GM06990 (cell line): ENCODE results near the gene IRAK1BP1.

Experiments
- DNase-seq: peaks from one replicate; pipeline ENCODE4 v3.0.0-alpha.2; 2011; ENCODE audit not compliant: insufficient read length; ENCODE audit errors: extremely low read depth
- H3K27me3 ChIP-seq: replicated peaks from 2 replicates; pipeline ENCODE4 v1.6.0; 2011; ENCODE audit warnings: low read length; ENCODE audit not compliant: control insufficient read depth, insufficient read depth
- H3K36me3 ChIP-seq: 2 replicates; pipeline ENCODE4 v1.5.1; 2011; ENCODE audit warnings: low read length; ENCODE audit not compliant: control insufficient read depth, insufficient read depth
- H3K4me3 ChIP-seq: replicated peaks from 2 replicates; pipeline ENCODE4 v1.5.1; 2011; ENCODE audit warnings: low read depth, mild to moderate bottlenecking, control low read depth, low read length
- TF ChIP-seq, protein P1 (sequence below): IDR thresholded peaks from 2 replicates; pipeline ENCODE4 v1.5.1; 2011; ENCODE audit warnings: low read length, control low read depth, mild to moderate bottlenecking, inconsistent platforms; ENCODE audit not compliant: insufficient read depth, poor library complexity, severe bottlenecking

Gene IRAK1BP1, protein sequence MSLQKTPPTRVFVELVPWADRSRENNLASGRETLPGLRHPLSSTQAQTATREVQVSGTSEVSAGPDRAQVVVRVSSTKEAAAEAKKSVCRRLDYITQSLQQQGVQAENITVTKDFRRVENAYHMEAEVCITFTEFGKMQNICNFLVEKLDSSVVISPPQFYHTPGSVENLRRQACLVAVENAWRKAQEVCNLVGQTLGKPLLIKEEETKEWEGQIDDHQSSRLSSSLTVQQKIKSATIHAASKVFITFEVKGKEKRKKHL

DNA sequence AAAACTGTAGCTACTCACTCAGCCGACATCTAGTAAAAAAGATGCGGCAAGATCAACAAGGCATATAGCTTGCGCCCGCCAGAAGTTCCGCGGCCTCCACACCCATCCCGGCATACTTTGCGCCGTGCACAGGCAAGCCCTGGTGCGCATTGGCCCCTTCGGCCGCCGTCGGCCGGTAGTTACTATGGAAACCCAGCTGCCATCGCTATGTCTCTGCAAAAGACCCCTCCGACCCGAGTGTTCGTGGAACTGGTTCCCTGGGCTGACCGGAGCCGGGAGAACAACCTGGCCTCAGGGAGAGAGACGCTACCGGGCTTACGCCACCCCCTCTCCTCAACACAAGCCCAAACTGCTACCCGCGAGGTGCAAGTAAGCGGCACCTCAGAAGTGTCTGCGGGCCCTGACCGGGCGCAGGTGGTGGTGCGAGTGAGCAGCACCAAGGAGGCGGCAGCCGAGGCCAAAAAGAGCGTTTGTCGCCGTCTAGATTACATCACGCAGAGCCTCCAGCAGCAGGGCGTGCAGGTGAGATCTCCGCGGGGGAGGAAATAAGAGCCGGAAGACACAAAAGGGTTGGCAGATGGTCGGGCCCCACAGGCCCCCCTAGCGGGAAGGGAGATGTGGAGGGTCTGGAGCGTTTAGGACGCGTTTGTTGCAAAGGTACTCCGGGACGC is at the start of gene IRAK1BP1:
Gene IRAK1BP1 (plus strand): TSS at position 182 of the 671 bp plus-strand sequence. CDS start 26 bp downstream, at position 208.
- peak; percentile 93 for DNase-seq
- peak within 1 kb of the TSS; percentile 67 for H3K4me3 ChIP-seq
- H3K36me3 ChIP-seq = no peaks in the 10 kb centered on the region
- H3K27me3 ChIP-seq = no peaks in the 10 kb centered on the region
- TF ChIP-seq, protein P1, sequence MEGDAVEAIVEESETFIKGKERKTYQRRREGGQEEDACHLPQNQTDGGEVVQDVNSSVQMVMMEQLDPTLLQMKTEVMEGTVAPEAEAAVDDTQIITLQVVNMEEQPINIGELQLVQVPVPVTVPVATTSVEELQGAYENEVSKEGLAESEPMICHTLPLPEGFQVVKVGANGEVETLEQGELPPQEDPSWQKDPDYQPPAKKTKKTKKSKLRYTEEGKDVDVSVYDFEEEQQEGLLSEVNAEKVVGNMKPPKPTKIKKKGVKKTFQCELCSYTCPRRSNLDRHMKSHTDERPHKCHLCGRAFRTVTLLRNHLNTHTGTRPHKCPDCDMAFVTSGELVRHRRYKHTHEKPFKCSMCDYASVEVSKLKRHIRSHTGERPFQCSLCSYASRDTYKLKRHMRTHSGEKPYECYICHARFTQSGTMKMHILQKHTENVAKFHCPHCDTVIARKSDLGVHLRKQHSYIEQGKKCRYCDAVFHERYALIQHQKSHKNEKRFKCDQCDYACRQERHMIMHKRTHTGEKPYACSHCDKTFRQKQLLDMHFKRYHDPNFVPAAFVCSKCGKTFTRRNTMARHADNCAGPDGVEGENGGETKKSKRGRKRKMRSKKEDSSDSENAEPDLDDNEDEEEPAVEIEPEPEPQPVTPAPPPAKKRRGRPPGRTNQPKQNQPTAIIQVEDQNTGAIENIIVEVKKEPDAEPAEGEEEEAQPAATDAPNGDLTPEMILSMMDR = peak; percentile 32

DNA sequence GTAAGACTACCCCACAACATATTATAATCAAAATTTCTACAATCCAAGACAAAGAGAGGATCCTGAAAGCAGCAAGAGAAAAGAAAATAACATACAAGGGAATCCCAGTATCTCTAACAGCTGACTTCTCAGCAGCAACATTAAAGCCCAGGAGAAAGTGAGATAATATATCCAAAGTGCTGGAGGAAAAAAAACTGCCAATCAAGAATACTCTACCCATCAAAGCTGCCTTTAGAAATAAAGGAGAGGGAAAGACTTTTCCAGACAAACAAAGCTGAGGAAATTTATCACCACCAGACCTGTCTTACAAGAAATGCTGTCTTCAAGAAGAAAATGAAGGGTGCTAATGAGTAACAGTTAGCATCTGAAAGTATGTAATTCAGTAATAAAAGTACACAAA is 43.3 kb upstream of the IRAK1BP1 start:
- Histone ChIP-seq H3K27me3 (no peaks in the 10 kb centered on the region), H3K36me3 (no peaks in the 10 kb centered on the region), H3K4me3 (no peak overlapping the region)
- TF ChIP-seq, protein P1 = no peak
- DNase-seq = no peak

DNA sequence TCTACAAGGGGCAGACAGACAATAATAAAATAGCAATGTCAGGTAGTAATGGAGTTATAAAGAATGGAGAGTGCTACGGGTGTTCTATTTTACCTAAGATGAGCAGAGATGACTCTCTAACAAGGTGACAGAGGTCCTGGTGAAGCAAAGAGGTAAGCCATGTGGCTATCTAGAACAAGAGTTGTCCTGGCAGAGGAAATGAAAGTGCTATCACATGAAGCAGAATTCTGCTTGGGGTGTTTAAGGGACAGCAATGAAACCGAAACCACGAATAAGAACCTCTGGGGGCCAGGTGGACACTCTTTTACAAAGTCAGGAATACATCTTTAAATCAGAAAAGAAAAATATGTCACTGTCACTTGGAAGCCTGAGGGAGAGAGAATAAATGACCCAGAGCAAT is 37.9 kb upstream of the IRAK1BP1 start:
- no peaks in the 10 kb centered on the region for H3K27me3 ChIP-seq
- TF ChIP-seq, protein P1 = no peak
- no peak overlapping the region for H3K4me3 ChIP-seq
- no peaks in the 10 kb centered on the region for H3K36me3 ChIP-seq
- DNase-seq = no peak

DNA sequence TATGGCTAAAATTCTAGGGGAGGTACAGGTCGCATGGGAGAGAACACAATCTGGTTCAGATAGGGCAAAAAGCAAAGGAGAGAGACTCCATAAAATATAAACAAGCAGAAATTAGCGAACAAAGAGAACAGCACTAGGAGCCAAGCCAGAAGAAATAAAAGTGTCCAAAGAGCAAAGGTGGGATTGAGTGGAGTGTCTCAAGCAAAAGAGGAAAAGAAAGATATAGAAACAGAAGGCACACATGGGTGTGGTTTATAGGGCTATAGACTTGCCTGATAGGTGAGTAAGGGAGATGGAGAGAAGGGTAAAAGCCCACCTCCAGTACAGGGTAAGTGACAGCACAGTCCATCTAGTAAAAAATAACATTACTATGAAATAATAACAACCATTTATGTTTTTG is 36.5 kb upstream of the IRAK1BP1 start:
- no peaks in the 10 kb centered on the region for H3K36me3 ChIP-seq
- H3K4me3 ChIP-seq = no peak overlapping the region
- H3K27me3 ChIP-seq = no peaks in the 10 kb centered on the region
- DNase-seq = no peak
- TF ChIP-seq, protein P1 = no peak

DNA sequence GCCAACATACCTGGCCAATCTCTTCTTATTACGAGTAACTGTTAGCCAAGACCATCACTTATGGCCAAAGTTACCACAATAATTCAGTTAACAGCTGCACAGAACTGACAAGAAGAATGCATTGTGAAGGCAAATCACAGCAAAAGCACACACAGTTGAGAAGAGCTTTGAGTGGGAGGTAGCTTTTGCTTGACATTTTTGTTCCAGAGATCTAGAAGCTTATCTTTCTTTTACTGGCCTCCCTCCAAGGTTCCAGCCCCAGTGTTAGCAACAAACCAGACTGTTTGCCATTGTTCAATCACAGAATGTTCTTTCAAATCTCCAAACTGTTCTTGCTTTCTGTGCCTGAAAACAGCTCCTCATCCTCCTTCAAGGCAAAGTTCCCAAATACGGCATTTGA is 35.9 kb upstream of the IRAK1BP1 start:
- Histone ChIP-seq H3K27me3 (no peaks in the 10 kb centered on the region), H3K4me3 (no peak overlapping the region), H3K36me3 (no peaks in the 10 kb centered on the region)
- no peak for DNase-seq
- TF ChIP-seq, protein P1 = no peak
